ENCODE measurements around the gene CFD.

Gene CFD

DNA sequence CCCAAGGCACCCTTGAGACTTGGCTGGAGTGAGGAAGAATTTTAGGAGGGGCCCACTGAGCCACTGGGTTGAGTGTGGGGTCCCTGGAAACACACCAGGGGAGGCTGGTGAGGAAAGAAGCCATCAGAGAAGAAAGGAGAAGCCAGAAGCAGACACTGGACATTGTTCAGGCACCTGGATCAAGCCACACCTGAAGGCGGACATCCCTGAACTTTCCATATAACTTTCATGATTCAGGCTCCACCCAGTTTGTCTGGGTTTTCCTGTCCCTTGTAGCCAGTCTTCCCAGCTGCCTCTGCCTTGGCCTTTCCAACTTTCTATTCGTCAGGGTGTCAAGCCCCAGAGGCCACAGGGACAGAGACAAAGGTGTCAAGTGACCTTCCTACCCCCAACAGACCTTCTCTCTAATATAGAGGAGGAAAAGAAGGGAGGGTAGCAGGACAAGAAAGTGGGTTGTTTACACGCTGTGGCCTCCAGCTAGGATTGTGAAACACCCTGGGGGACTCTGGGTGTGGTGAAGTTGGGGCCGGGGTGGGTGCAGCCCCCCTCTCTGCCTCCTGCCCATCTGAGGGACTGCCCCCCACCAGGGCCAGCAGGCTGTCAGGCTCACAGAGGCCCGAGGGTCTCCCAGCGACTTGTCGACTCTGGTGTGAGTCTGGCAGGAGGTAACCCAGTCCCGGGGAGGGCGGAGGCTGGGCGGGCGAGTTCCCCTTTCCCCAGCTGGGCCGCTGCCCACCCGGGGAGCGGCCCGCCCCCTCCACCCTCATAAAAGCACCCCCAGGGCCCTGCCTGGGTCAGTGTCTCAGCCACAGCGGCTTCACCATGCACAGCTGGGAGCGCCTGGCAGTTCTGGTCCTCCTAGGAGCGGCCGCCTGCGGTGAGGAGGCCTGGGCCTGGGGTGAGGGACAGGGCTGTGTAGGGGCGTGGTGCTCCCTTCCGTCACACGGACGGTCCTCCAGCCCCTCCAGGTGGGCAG, at the start of gene CFD:
TSS of gene CFD (plus strand) at position 797 of the 976 bp plus-strand sequence. CDS start at position 823, 26 bp downstream.
- DNase-seq (ENCODE audit: low read depth): no peak
- peak within 1 kb of the TSS; percentile 39 for H3K4me3 ChIP-seq (ENCODE audit: low read length)
- TF ChIP-seq, protein P1, sequence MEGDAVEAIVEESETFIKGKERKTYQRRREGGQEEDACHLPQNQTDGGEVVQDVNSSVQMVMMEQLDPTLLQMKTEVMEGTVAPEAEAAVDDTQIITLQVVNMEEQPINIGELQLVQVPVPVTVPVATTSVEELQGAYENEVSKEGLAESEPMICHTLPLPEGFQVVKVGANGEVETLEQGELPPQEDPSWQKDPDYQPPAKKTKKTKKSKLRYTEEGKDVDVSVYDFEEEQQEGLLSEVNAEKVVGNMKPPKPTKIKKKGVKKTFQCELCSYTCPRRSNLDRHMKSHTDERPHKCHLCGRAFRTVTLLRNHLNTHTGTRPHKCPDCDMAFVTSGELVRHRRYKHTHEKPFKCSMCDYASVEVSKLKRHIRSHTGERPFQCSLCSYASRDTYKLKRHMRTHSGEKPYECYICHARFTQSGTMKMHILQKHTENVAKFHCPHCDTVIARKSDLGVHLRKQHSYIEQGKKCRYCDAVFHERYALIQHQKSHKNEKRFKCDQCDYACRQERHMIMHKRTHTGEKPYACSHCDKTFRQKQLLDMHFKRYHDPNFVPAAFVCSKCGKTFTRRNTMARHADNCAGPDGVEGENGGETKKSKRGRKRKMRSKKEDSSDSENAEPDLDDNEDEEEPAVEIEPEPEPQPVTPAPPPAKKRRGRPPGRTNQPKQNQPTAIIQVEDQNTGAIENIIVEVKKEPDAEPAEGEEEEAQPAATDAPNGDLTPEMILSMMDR (conservative IDR thresholded peaks at IDR 0.05; ENCODE audit: low read length): no peak

DNA sequence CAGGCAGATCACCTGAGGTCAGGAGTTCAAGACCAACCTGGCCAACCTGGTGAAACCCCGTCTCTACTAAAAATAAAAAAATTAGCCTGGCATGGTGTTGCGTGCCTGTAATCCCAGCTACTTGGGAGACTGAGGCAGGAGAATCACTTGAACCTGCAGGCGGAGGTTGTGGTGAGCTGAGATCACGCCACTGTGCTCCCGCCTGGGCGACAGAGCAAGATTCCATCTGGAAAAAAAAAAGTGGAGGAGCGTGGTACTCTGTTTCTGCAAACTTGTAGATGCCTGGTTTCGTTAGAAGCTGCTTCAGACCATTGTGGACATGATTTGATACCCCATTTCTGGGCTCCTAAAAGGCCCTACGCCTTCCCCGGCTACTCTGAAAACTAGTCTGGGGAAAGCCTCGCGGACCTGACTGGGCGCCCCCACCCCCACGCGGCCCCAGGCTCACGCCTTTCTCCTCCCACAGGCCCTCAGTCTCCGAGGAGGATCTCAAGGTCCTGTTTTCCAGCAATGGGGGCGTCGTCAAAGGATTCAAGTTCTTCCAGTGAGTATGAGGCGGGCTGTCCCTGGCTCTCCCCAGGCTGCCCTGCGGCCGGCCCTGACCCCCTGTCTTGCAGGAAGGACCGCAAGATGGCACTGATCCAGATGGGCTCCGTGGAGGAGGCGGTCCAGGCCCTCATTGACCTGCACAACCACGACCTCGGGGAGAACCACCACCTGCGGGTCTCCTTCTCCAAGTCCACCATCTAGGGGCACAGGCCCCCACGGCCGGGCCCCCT, 49.2 kb upstream of the CFD start:
- no peak for DNase-seq (ENCODE audit: low read depth)
- no peak overlapping the region for H3K4me3 ChIP-seq (ENCODE audit: low read length)
- TF ChIP-seq, protein P1 (conservative IDR thresholded peaks at IDR 0.05; ENCODE audit: low read length): no peak

DNA sequence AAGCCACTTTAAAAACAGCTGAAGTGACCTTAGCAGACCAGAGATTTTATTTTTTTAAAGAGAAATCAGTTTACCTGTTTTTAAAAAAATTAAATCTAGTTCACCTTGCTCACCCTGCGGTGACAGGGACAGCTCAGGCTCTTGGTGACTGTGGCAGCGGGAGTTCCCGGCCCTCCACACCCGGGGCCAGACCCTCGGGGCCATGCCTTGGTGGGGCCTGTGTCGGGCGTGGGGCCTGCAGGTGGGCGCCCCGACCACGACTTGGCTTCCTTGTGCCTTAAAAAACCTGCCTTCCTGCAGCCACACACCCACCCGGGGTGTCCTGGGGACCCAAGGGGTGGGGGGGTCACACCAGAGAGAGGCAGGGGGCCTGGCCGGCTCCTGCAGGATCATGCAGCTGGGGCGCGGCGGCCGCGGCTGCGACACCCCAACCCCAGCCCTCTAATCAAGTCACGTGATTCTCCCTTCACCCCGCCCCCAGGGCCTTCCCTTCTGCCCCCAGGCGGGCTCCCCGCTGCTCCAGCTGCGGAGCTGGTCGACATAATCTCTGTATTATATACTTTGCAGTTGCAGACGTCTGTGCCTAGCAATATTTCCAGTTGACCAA, 48.5 kb upstream of the CFD start:
- no peak overlapping the region for H3K4me3 ChIP-seq (ENCODE audit: low read length)
- no peak for DNase-seq (ENCODE audit: low read depth)
- TF ChIP-seq, protein P1 (conservative IDR thresholded peaks at IDR 0.05; ENCODE audit: low read length): no peak

DNA sequence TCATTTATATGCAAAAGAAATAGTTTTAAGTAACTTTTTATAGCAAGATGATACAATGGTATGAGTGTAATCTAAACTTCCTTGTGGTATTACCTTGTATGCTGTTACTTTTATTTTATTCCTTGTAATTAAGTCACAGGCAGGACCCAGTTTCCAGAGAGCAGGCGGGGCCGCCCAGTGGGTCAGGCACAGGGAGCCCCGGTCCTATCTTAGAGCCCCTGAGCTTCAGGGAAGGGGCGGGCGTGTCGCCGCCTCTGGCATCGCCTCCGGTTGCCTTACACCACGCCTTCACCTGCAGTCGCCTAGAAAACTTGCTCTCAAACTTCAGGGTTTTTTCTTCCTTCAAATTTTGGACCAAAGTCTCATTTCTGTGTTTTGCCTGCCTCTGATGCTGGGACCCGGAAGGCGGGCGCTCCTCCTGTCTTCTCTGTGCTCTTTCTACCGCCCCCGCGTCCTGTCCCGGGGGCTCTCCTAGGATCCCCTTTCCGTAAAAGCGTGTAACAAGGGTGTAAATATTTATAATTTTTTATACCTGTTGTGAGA, 47.9 kb upstream of the CFD start:
- H3K4me3 ChIP-seq (ENCODE audit: low read length): no peak overlapping the region
- DNase-seq (ENCODE audit: low read depth): no peak
- TF ChIP-seq, protein P1 (conservative IDR thresholded peaks at IDR 0.05; ENCODE audit: low read length): no peak

DNA sequence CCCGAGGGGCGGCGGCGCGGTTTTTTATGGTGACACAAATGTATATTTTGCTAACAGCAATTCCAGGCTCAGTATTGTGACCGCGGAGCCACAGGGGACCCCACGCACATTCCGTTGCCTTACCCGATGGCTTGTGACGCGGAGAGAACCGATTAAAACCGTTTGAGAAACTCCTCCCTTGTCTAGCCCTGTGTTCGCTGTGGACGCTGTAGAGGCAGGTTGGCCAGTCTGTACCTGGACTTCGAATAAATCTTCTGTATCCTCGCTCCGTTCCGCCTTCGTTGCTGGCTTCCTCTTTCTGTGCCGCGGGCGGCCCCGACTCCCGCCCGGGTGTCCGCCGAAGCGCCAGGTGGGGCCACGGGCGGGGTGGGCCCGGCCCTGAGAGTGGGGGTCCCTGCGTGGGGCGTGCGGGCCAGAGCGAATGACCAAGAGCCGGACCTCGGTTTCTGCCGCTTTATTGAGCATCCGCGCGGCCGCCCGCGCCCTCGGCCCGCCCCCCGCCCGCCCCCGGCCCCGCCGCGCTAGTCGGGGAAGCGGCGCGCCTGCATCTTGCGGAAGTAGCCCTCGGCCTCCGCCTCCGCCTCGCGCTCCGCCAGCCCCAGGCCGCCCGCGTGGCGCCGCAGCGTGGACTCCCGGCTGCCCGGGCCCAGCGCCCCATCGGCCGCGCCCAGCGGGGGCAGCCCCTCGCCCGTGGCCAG, 47.3 kb upstream of the CFD start:
- DNase-seq (ENCODE audit: low read depth): no peak
- no peak overlapping the region for H3K4me3 ChIP-seq (ENCODE audit: low read length)
- TF ChIP-seq, protein P1 (conservative IDR thresholded peaks at IDR 0.05; ENCODE audit: low read length): no peak

DNA sequence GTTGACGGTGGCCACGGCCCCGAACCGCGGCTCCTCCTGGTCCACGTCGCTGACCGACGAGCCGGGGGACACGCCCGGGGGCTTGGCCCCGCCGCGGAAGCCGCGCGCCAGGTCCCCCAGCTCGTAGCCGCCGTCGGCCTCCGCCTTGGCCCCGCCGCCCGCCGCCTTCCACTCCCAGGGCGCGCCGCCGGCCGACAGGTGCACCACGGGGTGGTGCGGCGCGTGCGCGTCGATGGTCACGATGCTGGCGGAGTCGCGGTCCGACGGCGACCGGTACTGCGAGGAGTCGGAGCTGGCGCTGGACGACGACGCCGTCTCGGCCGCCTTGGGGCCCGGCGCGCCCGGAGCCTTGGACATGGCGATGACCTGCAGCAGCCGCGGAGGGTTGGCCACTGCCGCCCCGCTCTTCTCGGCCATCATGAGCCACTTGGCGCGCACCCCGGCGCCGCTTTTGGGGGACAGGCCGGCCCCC, 46.7 kb upstream of the CFD start:
- TF ChIP-seq, protein P1 (conservative IDR thresholded peaks at IDR 0.05; ENCODE audit: low read length): no peak
- H3K4me3 ChIP-seq (ENCODE audit: low read length): no peak overlapping the region
- no peak for DNase-seq (ENCODE audit: low read depth)
